Mesenchymal stem cell (in vitro differentiated cells and primary cell): ENCODE results near the gene BORCS8.

Experiments
- DNase-seq: peaks from one replicate; pipeline ENCODE4 v3.0.0-alpha.2; 2013
- H2AFZ ChIP-seq: one replicate; pipeline ENCODE4 v1.6.1; 2013; ENCODE audit warnings: low read depth, mild to moderate bottlenecking, control low read depth, inconsistent platforms, low read length, moderate library complexity
- H2AK5ac ChIP-seq: 2 replicates; pipeline ENCODE4 v1.6.1; 2013; ENCODE audit warnings: low read length, moderate library complexity, mild to moderate bottlenecking, inconsistent platforms; ENCODE audit not compliant: severe bottlenecking
- H2BK120ac ChIP-seq: one replicate; pipeline ENCODE4 v1.6.1; 2013; ENCODE audit warnings: low read depth, mild to moderate bottlenecking, inconsistent platforms, low read length, moderate library complexity
- H2BK12ac ChIP-seq, 2 experiments: one replicate each; pipeline ENCODE4 v1.6.1; 2013; ENCODE audit warnings: inconsistent platforms in 2 of 2, low read length in 2 of 2, mild to moderate bottlenecking in 2 of 2, moderate library complexity in 2 of 2, control low read depth in 1 of 2
- H2BK15ac ChIP-seq: one replicate; pipeline ENCODE4 v1.6.1; 2013; ENCODE audit warnings: mild to moderate bottlenecking, low read depth, inconsistent platforms; ENCODE audit not compliant: poor library complexity, severe bottlenecking
- H2BK5ac ChIP-seq: 2 replicates; pipeline ENCODE4 v1.6.1; 2013; ENCODE audit warnings: low read depth, mild to moderate bottlenecking, low read length, control low read depth, inconsistent platforms; ENCODE audit not compliant: poor library complexity, severe bottlenecking
- H3K14ac ChIP-seq, 2 experiments: one replicate each; pipeline ENCODE4 v1.6.1; 2013; ENCODE audit warnings: inconsistent platforms in 2 of 2, low read length in 2 of 2, control low read depth in 1 of 2, mild to moderate bottlenecking in 1 of 2, moderate library complexity in 1 of 2
- H3K18ac ChIP-seq, 2 experiments: one replicate each; pipeline ENCODE4 v1.6.1; 2013; ENCODE audit warnings: inconsistent platforms in 2 of 2, low read length in 2 of 2, control low read depth in 1 of 2, low read depth in 1 of 2, mild to moderate bottlenecking in 1 of 2
- H3K23ac ChIP-seq, 2 experiments: one replicate each; pipeline ENCODE4 v1.6.1; 2013; ENCODE audit warnings: inconsistent platforms in 2 of 2, low read length in 2 of 2, mild to moderate bottlenecking in 2 of 2, moderate library complexity in 2 of 2, control low read depth in 1 of 2
- H3K27ac ChIP-seq: 2 replicates; pipeline ENCODE4 v1.5.1; 2013; ENCODE audit warnings: mild to moderate bottlenecking, moderate library complexity, low read length, control low read depth, inconsistent platforms; ENCODE audit not compliant: poor library complexity, severe bottlenecking
- H3K27me3 ChIP-seq, 2 experiments: 2 replicates each; pipeline versions ENCODE4 v1.6.1 to v1.7.0; 2013; ENCODE audit warnings: low read length in 2 of 2, mild to moderate bottlenecking in 2 of 2, moderate library complexity in 2 of 2, control low read depth in 1 of 2, inconsistent platforms in 1 of 2; ENCODE audit not compliant: control insufficient read depth in 1 of 2, insufficient read depth in 1 of 2
- H3K36me3 ChIP-seq, 2 experiments: 2 replicates each; pipeline versions ENCODE4 v1.6.1 to v1.7.0; 2013; ENCODE audit warnings: low read length in 2 of 2, control low read depth in 1 of 2, inconsistent platforms in 1 of 2, low read depth in 1 of 2, mild to moderate bottlenecking in 1 of 2; ENCODE audit not compliant: insufficient read depth in 2 of 2, control insufficient read depth in 1 of 2
- H3K4ac ChIP-seq, 2 experiments: one replicate each; pipeline ENCODE4 v1.6.1; 2013; ENCODE audit warnings: inconsistent platforms in 2 of 2, low read length in 2 of 2, mild to moderate bottlenecking in 2 of 2, moderate library complexity in 2 of 2, control low read depth in 1 of 2, low read depth in 1 of 2
- H3K4me1 ChIP-seq: 2 replicates; pipeline ENCODE4 v1.6.1; 2013; ENCODE audit warnings: low read depth, low read length, control low read depth; ENCODE audit not compliant: control insufficient read depth, insufficient read depth
- H3K4me2 ChIP-seq: 2 replicates; pipeline ENCODE4 v1.6.1; 2013; ENCODE audit warnings: low read length, mild to moderate bottlenecking, inconsistent platforms; ENCODE audit not compliant: poor library complexity, severe bottlenecking
- H3K4me3 ChIP-seq, 2 experiments: 2 replicates each; pipeline versions ENCODE4 v1.5.1 to v1.7.0; 2013; ENCODE audit warnings: low read length in 2 of 2, mild to moderate bottlenecking in 2 of 2, control low read depth in 1 of 2, low read depth in 1 of 2; ENCODE audit not compliant: insufficient read depth in 1 of 2
- H3K79me1 ChIP-seq: replicated peaks from 2 replicates; pipeline ENCODE4 v1.6.1; 2013; ENCODE audit warnings: mild to moderate bottlenecking, control low read depth, low read length, inconsistent platforms; ENCODE audit not compliant: poor library complexity, severe bottlenecking
- H3K9ac ChIP-seq: 2 replicates; pipeline ENCODE4 v1.7.0; 2013; ENCODE audit warnings: mild to moderate bottlenecking, low read length, moderate library complexity
- H3K9me3 ChIP-seq: 2 replicates; pipeline ENCODE4 v1.7.0; 2013; ENCODE audit warnings: mild to moderate bottlenecking, low read length; ENCODE audit not compliant: control insufficient read depth
- H4K8ac ChIP-seq: one replicate; pipeline ENCODE4 v1.6.1; 2013; ENCODE audit warnings: inconsistent platforms, mild to moderate bottlenecking, low read length, moderate library complexity
- H4K91ac ChIP-seq: one replicate; pipeline ENCODE4 v1.6.1; 2013; ENCODE audit warnings: mild to moderate bottlenecking, low read length, inconsistent platforms
- whole genome bisulfite sequencing: methylation state at CpG from one replicate; pipeline ENCODE4 v1.1.7; 2013; ENCODE audit warnings: mixed read lengths; 5-methylcytosine and 5-hydroxymethylcytosine counted together

The BORCS8 gene

GRCh38 chr19:19205416-19206410 lies 13.8 kb upstream of the BORCS8 start:
- peaks cover 11 to 12% of the 10 kb centered on the region in 2 experiments for H3K36me3 ChIP-seq
- no peak overlapping the region for H3K18ac ChIP-seq
- H3K23ac ChIP-seq, result no peak overlapping the region
- H3K14ac ChIP-seq, result no peak overlapping the region
- H3K4me2 ChIP-seq, result no peak overlapping the region
- WGBS, result 74% methylated on average over 13 of the region's 14 CpGs
- no peaks in the 10 kb centered on the region for H3K9me3 ChIP-seq
- H3K4me3 ChIP-seq, result no peak overlapping the region
- H4K8ac ChIP-seq, result no peak overlapping the region
- H3K27me3 ChIP-seq, result peaks cover 16 to 36% of the 10 kb centered on the region in 2 experiments
- no peak overlapping the region for H3K4ac ChIP-seq
- no peak overlapping the region for H4K91ac ChIP-seq
- H2BK120ac ChIP-seq, result no peak overlapping the region
- no peak overlapping the region for H2AFZ ChIP-seq
- DNase-seq, result no peak
- H3K79me1 ChIP-seq, result peaks cover 8% of the 10 kb centered on the region
- no peak overlapping the region for H3K9ac ChIP-seq
- H2AK5ac ChIP-seq, result no peak overlapping the region
- no peak overlapping the region for H3K27ac ChIP-seq
- peaks cover 10% of the 10 kb centered on the region for H3K4me1 ChIP-seq
- H2BK12ac ChIP-seq, result no peak overlapping the region
- no peak overlapping the region for H2BK5ac ChIP-seq
- no peak overlapping the region for H2BK15ac ChIP-seq

- 67% methylated on average over 12 of the region's 13 CpGs for WGBS
- Histone ChIP-seq H3K4me2 (no peak overlapping the region), H3K14ac (no peak overlapping the region), H2BK120ac (no peak overlapping the region), H3K9me3 (no peaks in the 10 kb centered on the region), H3K36me3 (peaks cover 19 to 22% of the 10 kb centered on the region in 2 experiments), H2BK12ac (no peak overlapping the region), H4K91ac (no peak overlapping the region), H3K27me3 (peaks cover 16 to 31% of the 10 kb centered on the region in 2 experiments), H2AK5ac (no peak overlapping the region), H2AFZ (no peak overlapping the region), H4K8ac (no peak overlapping the region), H2BK15ac (no peak overlapping the region), H3K18ac (no peak overlapping the region), H3K9ac (no peak overlapping the region), H3K27ac (no peak overlapping the region), H3K79me1 (peaks cover 13% of the 10 kb centered on the region), H3K4me1 (peaks cover 10% of the 10 kb centered on the region), H2BK5ac (no peak overlapping the region), H3K4me3 (no peak overlapping the region), H3K4ac (no peak overlapping the region), H3K23ac (no peak overlapping the region)
- DNase-seq, result no peak
Measured at GRCh38 chr19:19204181-19204580, 12.2 kb upstream of the BORCS8 start.

- H3K4me1 ChIP-seq, result peaks cover 10% of the 10 kb centered on the region
- H3K4ac ChIP-seq, result peak within 1 kb of the TSS in 1 of 2 experiments; percentile 8
- no peak within 1 kb of the TSS for H3K23ac ChIP-seq
- peak; percentile 84 for DNase-seq
- WGBS, result 14% methylated on average over 60 of the region's 60 CpGs
- peak within 1 kb of the TSS; percentile 15 for H4K8ac ChIP-seq
- H3K14ac ChIP-seq, result peak within 1 kb of the TSS in 1 of 2 experiments; percentile 59
- H3K27me3 ChIP-seq, result peaks cover 16 to 27% of the 10 kb centered on the region in 2 experiments
- H2BK15ac ChIP-seq, result no peak within 1 kb of the TSS
- no peak within 1 kb of the TSS for H2BK120ac ChIP-seq
- peak within 1 kb of the TSS; percentile 60 to 88 for H3K4me3 ChIP-seq
- peak within 1 kb of the TSS; percentile 90 for H3K9ac ChIP-seq
- peak within 1 kb of the TSS; percentile 15 for H2AFZ ChIP-seq
- H3K36me3 ChIP-seq, result peaks cover 29 to 32% of the 10 kb centered on the region in 2 experiments
- H2BK5ac ChIP-seq, result no peak within 1 kb of the TSS
- H3K9me3 ChIP-seq, result no peaks in the 10 kb centered on the region
- peak within 1 kb of the TSS; percentile 73 for H3K4me2 ChIP-seq
- H4K91ac ChIP-seq, result no peak within 1 kb of the TSS
- H3K18ac ChIP-seq, result peak within 1 kb of the TSS in 1 of 2 experiments; percentile 43
- peaks cover 20% of the 10 kb centered on the region for H3K79me1 ChIP-seq
- no peak within 1 kb of the TSS for H3K27ac ChIP-seq
- H2BK12ac ChIP-seq, result no peak within 1 kb of the TSS
- no peak within 1 kb of the TSS for H2AK5ac ChIP-seq
Measured at GRCh38 chr19:19203012-19203856, 11.3 kb upstream of the BORCS8 start, which contains the start of gene NR2C2AP. Gene NR2C2AP (minus strand): TSS chr19:19203414. CDS start chr19:19203060, 354 bp downstream.
